GM23248 (cell line): ENCODE data around the gene KCNK17. TPM values are rescaled to one million over a fixed set of nuclear protein-coding genes. Genes with fewer than 3 reads are reported as not detected.

ENCODE experiments used
- DNase-seq: peaks from one replicate; pipeline ENCODE4 v3.0.0-alpha.2; 2015
- H2AFZ ChIP-seq: fragments of 200-600 bp; sonication (generic); 2 replicates; pipeline ENCODE4 v1.6.1; 2016; ENCODE audit warnings: antibody characterized with exemption
- H3F3A ChIP-seq: fragments of 200-600 bp; sonication (generic); 2 replicates; pipeline ENCODE4 v1.6.1; 2016; ENCODE audit warnings: mild to moderate bottlenecking, antibody characterized with exemption, mixed run types; ENCODE audit not compliant: insufficient read depth
- H3K27ac ChIP-seq: fragments of 200-600 bp; sonication (generic); 2 replicates; pipeline ENCODE4 v1.5.1; 2016; ENCODE audit warnings: mild to moderate bottlenecking
- H3K27me3 ChIP-seq: fragments of 200-600 bp; sonication (generic); replicated peaks from 2 replicates; pipeline ENCODE4 v1.6.1; 2016; ENCODE audit warnings: mild to moderate bottlenecking; ENCODE audit not compliant: insufficient read depth
- H3K36me3 ChIP-seq: fragments of 200-600 bp; sonication (generic); 2 replicates; pipeline ENCODE4 v1.6.1; 2016; ENCODE audit warnings: low read depth, mild to moderate bottlenecking
- H3K4me1 ChIP-seq: fragments of 200-600 bp; sonication (generic); 2 replicates; pipeline ENCODE4 v1.6.1; 2016; ENCODE audit warnings: mild to moderate bottlenecking; ENCODE audit not compliant: insufficient read depth
- H3K4me2 ChIP-seq: fragments of 200-600 bp; sonication (generic); one replicate; pipeline ENCODE4 v1.6.1; 2016; ENCODE audit warnings: mild to moderate bottlenecking; ENCODE audit not compliant: unreplicated experiment
- H3K4me3 ChIP-seq: fragments of 200-600 bp; sonication (generic); 2 replicates; pipeline ENCODE4 v1.5.1; 2016; ENCODE audit warnings: mild to moderate bottlenecking
- H3K79me2 ChIP-seq: fragments of 200-600 bp; sonication (generic); 2 replicates; pipeline ENCODE4 v1.6.1; 2016; ENCODE audit warnings: mild to moderate bottlenecking; ENCODE audit not compliant: insufficient read depth
- H3K9ac ChIP-seq: fragments of 200-600 bp; sonication (generic); 2 replicates; pipeline ENCODE4 v1.6.1; 2016; ENCODE audit warnings: mild to moderate bottlenecking
- H3K9me2 ChIP-seq: fragments of 200-600 bp; sonication (generic); 2 replicates; pipeline ENCODE4 v1.6.1; 2016; ENCODE audit warnings: mixed run types, mild to moderate bottlenecking, moderate library complexity; ENCODE audit not compliant: insufficient read depth
- H3K9me3 ChIP-seq: fragments of 200-600 bp; sonication (generic); one replicate; pipeline ENCODE4 v1.6.1; 2017; ENCODE audit warnings: low read depth
- H4K20me1 ChIP-seq: fragments of 200-600 bp; sonication (generic); 2 replicates; pipeline ENCODE4 v1.6.0; 2016; ENCODE audit not compliant: insufficient read depth
- EZH2 ChIP-seq: fragments of 200-600 bp; sonication (generic); IDR thresholded peaks from 2 replicates; pipeline ENCODE4 v1.6.1; 2018; ENCODE audit warnings: antibody characterized with exemption, mild to moderate bottlenecking; ENCODE audit not compliant: insufficient read depth, poor library complexity, severe bottlenecking
- EZH2phosphoT487 ChIP-seq: fragments of 200-600 bp; sonication (generic); IDR thresholded peaks from 2 replicates; pipeline ENCODE4 v1.6.1; 2018; ENCODE audit warnings: antibody characterized with exemption, moderate library complexity, mild to moderate bottlenecking, low read depth; ENCODE audit not compliant: insufficient read depth
- WGBS, 2 experiments: methylation state at CpG; one replicate each; pipeline ENCODE4 v1.1.6; 2015 to 2017; ENCODE audit warnings: low lambda C conversion rate in 2 of 2, low coverage in 1 of 2; ENCODE audit errors: missing lambda C conversion rate in 2 of 2; 5-methylcytosine and 5-hydroxymethylcytosine counted together
- in situ Hi-C: fragments of 300-500 bp; cut with MboI; formaldehyde crosslinking; loops from 2 replicates; pipeline ENCODE4 v1.15.0; 2020
- polyA plus RNA-seq: library from polyadenylated mRNA; unstranded; fragments of >200 nt; fragmentation: Nextera tagmentation; extraction: Ambion mirVana; gene quantifications from 2 replicates; pipeline ENCODE4 v1.2.1, GENCODE V29; 2016
- total RNA-seq: library from RNA; depleted of rRNA; stranded (reverse); fragments of >200 nt; shearing (Covaris generic); gene quantifications from 2 replicates; pipeline ENCODE4 v1.2.3, GENCODE V29; 2014

KCNK17 gene
- total and polyA plus RNA-seq, 2 experiments from 2014 or later, result not detected

- H3K9me2 ChIP-seq, result no peaks in the 10 kb centered on the region
- no peak overlapping the region for H3K9ac ChIP-seq
- H3K4me1 ChIP-seq, result no peaks in the 10 kb centered on the region
- no peaks in the 10 kb centered on the region for H3K36me3 ChIP-seq
- no peak overlapping the region for H2AFZ ChIP-seq
- no peak for DNase-seq
- TF ChIP-seq EZH2, result no peak
- TF ChIP-seq EZH2phosphoT487, result no peak
- H3K79me2 ChIP-seq, result no peaks in the 10 kb centered on the region
- H3K4me2 ChIP-seq, result no peak overlapping the region
- no peak overlapping the region for H3K27ac ChIP-seq
- H3K4me3 ChIP-seq, result no peak overlapping the region
- no peaks in the 10 kb centered on the region for H3K9me3 ChIP-seq
- WGBS, 2 experiments, result 76 to 80% methylated on average over 9 of the region's 9 CpGs
- in situ Hi-C loops, result no loop called here
- H3K27me3 ChIP-seq, result peaks cover under 1% of the 10 kb centered on the region; the same call in 1 of the 2 replicates
- H4K20me1 ChIP-seq, result no peaks in the 10 kb centered on the region
- no peaks in the 10 kb centered on the region for H3F3A ChIP-seq
Observed at GRCh38 chr6:39343396-39343870, 29.2 kb upstream of the KCNK17 start.

GRCh38 chr6:39342692-39343395, 28.6 kb upstream of the KCNK17 start:
- Histone ChIP-seq H3K9ac (no peak overlapping the region), H3K4me2 (no peak overlapping the region), H2AFZ (no peak overlapping the region), H3K9me3 (no peaks in the 10 kb centered on the region), H3F3A (no peaks in the 10 kb centered on the region), H3K4me3 (no peak overlapping the region), H3K4me1 (no peaks in the 10 kb centered on the region), H3K79me2 (no peaks in the 10 kb centered on the region), H3K27me3 (peaks cover 7% of the 10 kb centered on the region; the same call in 1 of the 2 replicates), H3K27ac (no peak overlapping the region), H3K9me2 (no peaks in the 10 kb centered on the region), H3K36me3 (no peaks in the 10 kb centered on the region), H4K20me1 (no peaks in the 10 kb centered on the region)
- in situ Hi-C loops, result no loop called here
- no peak for DNase-seq
- 66 to 69% methylated on average over 14 of the region's 14 CpGs for WGBS, 2 experiments
- no peak for TF ChIP-seq EZH2
- no peak for TF ChIP-seq EZH2phosphoT487

GRCh38 chr6:39341937-39342336, 27.7 kb upstream of the KCNK17 start:
- WGBS, 2 experiments, result 92 to 94% methylated on average over 5 of the region's 5 CpGs

GRCh38 chr6:39341352-39341751, 27.1 kb upstream of the KCNK17 start:
- Histone ChIP-seq H3K4me3 (no peak overlapping the region), H3K9me2 (no peaks in the 10 kb centered on the region), H2AFZ (no peak overlapping the region), H4K20me1 (no peaks in the 10 kb centered on the region), H3K36me3 (no peaks in the 10 kb centered on the region), H3K79me2 (no peaks in the 10 kb centered on the region), H3K4me2 (no peak overlapping the region), H3K9me3 (no peaks in the 10 kb centered on the region), H3K4me1 (no peaks in the 10 kb centered on the region), H3K27me3 (peaks cover 10% of the 10 kb centered on the region; the same call in 1 of the 2 replicates), H3K9ac (no peak overlapping the region), H3F3A (no peaks in the 10 kb centered on the region), H3K27ac (no peak overlapping the region)
- no peak for DNase-seq
- WGBS, 2 experiments, result 54 to 59% methylated on average over 3 of the region's 3 CpGs
- in situ Hi-C loops, result no loop called here
- TF ChIP-seq EZH2 (no peak), EZH2phosphoT487 (no peak)

More at GRCh38 chr6:39341937-39342336, 27.7 kb upstream of the KCNK17 start:
- Histone ChIP-seq H4K20me1 (no peaks in the 10 kb centered on the region), H3K27ac (no peak overlapping the region), H3K36me3 (no peaks in the 10 kb centered on the region), H3K4me2 (no peak overlapping the region), H3F3A (no peaks in the 10 kb centered on the region), H2AFZ (no peak overlapping the region), H3K9me2 (no peaks in the 10 kb centered on the region), H3K79me2 (no peaks in the 10 kb centered on the region), H3K4me3 (no peak overlapping the region), H3K9ac (no peak overlapping the region), H3K4me1 (no peaks in the 10 kb centered on the region), H3K9me3 (no peaks in the 10 kb centered on the region), H3K27me3 (peaks cover 10% of the 10 kb centered on the region; the same call in 1 of the 2 replicates)
- in situ Hi-C loops, result no loop called here
- no peak for DNase-seq
- TF ChIP-seq EZH2phosphoT487, result no peak
- no peak for TF ChIP-seq EZH2
